Prostate gland (tissue), 2 donors: Measurements from ENCODE around the gene HS6ST3. TPM values are rescaled to one million over a fixed set of nuclear protein-coding genes. Genes with fewer than 3 reads are reported as not detected.

Experiments
- DNase-seq: peaks from one replicate; pipeline ENCODE4 v3.0.0-alpha.2; 2019; ENCODE audit warnings: low spot score
- H3K27ac ChIP-seq, 2 donors: fragments of 200-600 bp; sonication (generic); 2 replicates each; pipeline ENCODE4 v1.5.1; 2017 to 2019
- H3K27me3 ChIP-seq: fragments of 200-600 bp; sonication (generic); replicated peaks from 2 replicates; pipeline ENCODE4 v1.5.1; 2019; ENCODE audit not compliant: insufficient read depth
- H3K36me3 ChIP-seq, 2 donors: fragments of 200-600 bp; sonication (generic); 1 replicate in 1 of 2; 2 replicates in 1 of 2; pipeline versions ENCODE4 v1.5.1 to v1.8.1; 2017 to 2019
- H3K4me1 ChIP-seq: fragments of 200-600 bp; sonication (generic); replicated peaks from 2 replicates; pipeline ENCODE4 v1.5.1; 2019
- H3K4me3 ChIP-seq, 2 donors: fragments of 200-600 bp; sonication (generic); 2 replicates each; pipeline ENCODE4 v1.5.1; 2017 to 2019
- H3K9me3 ChIP-seq: fragments of 200-600 bp; sonication (generic); 2 replicates; pipeline ENCODE4 v1.5.1; 2017
- POLR2A ChIP-seq: fragments of 450-650 bp; IDR thresholded peaks from one replicate; pipeline ENCODE4 v1.6.1; 2016; ENCODE audit warnings: antibody characterized with exemption, mild to moderate bottlenecking
- POLR2AphosphoS5 ChIP-seq: sonication (generic); formaldehyde crosslinking; IDR thresholded peaks from one replicate; pipeline ENCODE4 v1.6.1; 2017; ENCODE audit warnings: antibody characterized with exemption
- WGBS: methylation state at CpG from one replicate; pipeline ENCODE4 v1.1.5; 2018; 5-methylcytosine and 5-hydroxymethylcytosine counted together
- intact Hi-C: fragments of 100-400 bp; cut with DNase I; formaldehyde crosslinking; loops from one replicate; pipeline ENCODE4 v1.14.2; 2022
- total RNA-seq, 2 donors: library from RNA; depleted of rRNA; stranded (reverse); fragments of >200 nt; gene quantifications; one replicate each; pipeline ENCODE4 v1.1.0, GENCODE V29; 2016
- TF ChIP-seq, protein P1 (sequence below), 4 experiments: fragments of 200-600 bp in 2 of 4; fragments of 450-650 bp in 2 of 4; sonication (generic) in 2 of 4; IDR thresholded peaks; 1 replicate in 3 of 4; 2 replicates in 1 of 4; pipeline ENCODE4 v1.5.1; 2016 to 2019; ENCODE audit warnings: antibody characterized with exemption in 4 of 4, mild to moderate bottlenecking in 2 of 4, moderate library complexity in 2 of 4

The HS6ST3 gene
- total RNA-seq, 2 donors from 2014 or later: 0.97 to 1.0 TPM

DNA sequence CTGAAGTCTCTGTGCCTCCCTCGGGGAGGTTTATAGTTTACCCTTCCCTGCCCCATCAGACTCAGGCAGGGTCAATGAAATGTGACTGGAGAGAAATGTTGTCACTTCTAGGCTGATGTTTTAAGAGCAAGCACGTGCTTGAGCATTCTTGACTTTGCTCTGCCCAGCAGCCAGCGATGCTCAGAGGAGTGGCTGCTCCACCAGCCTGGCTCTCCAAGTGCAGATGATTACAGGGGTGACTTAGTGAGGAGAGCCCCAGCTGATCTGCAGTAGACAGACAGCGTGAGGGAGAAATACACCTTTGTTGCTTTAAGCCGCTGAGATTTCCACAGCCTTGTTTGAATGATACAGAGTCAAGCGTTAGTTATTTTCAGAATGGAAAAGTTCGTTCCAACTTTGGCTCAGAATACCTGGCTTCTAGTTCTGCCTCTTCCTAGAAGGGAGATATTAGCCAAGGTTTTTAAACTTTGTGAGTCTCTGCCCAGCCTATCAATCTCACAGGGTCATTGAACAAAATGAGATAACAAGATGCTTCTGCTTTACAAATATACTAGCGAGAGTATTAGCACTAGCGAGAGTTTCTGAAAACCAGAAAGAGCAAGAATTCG, 760.7 kb downstream of the HS6ST3 start:
- 83% methylated on average over 10 of the region's 10 CpGs for WGBS
- Histone ChIP-seq H3K4me3 (no peak overlapping the region), H3K36me3 (no peaks in the 10 kb centered on the region), H3K9me3 (no peaks in the 10 kb centered on the region), H3K27me3 (no peaks in the 10 kb centered on the region), H3K27ac (no peak overlapping the region), H3K4me1 (no peaks in the 10 kb centered on the region)
- TF ChIP-seq, protein P1, sequence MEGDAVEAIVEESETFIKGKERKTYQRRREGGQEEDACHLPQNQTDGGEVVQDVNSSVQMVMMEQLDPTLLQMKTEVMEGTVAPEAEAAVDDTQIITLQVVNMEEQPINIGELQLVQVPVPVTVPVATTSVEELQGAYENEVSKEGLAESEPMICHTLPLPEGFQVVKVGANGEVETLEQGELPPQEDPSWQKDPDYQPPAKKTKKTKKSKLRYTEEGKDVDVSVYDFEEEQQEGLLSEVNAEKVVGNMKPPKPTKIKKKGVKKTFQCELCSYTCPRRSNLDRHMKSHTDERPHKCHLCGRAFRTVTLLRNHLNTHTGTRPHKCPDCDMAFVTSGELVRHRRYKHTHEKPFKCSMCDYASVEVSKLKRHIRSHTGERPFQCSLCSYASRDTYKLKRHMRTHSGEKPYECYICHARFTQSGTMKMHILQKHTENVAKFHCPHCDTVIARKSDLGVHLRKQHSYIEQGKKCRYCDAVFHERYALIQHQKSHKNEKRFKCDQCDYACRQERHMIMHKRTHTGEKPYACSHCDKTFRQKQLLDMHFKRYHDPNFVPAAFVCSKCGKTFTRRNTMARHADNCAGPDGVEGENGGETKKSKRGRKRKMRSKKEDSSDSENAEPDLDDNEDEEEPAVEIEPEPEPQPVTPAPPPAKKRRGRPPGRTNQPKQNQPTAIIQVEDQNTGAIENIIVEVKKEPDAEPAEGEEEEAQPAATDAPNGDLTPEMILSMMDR (IDR thresholded peaks at IDR 0.05): no peak
- TF ChIP-seq POLR2A (no peak), POLR2AphosphoS5 (no peak)
- intact Hi-C loops: no loop called here
- DNase-seq: no peak

DNA sequence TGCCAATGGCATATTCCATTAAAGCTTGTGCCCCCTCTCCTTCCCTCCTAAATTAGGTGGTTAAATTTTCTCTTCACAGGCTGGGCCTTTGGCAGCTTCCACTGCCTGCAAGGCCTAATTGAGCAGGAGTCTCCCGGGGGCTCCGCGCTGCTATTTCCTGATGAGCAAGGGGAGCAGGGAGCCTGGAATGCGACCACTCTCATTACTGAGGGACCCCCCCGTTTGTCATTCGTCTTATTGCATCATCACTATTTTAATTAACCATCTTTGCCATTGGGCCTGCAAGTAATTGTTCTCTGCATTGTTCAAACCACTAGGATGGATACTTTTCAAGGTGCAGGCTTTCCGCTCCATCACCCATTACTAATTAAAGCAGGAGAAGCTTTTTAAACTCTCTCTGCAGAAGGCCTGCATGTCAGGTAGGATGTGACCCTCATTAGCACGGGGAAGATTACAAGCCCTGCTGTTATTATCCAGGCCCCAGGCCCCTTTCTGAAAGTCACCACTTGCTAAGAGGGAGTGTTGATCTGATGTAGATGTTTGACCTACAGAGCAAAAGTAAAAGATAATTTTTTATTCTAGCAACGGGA, 762.0 kb downstream of the HS6ST3 start:
- no peak for DNase-seq
- 61% methylated on average over 9 of the region's 9 CpGs for WGBS
- Histone ChIP-seq H3K9me3 (no peaks in the 10 kb centered on the region), H3K27ac (no peak overlapping the region), H3K27me3 (no peaks in the 10 kb centered on the region), H3K4me3 (no peak overlapping the region), H3K36me3 (no peaks in the 10 kb centered on the region), H3K4me1 (no peaks in the 10 kb centered on the region)
- intact Hi-C loops: no loop called here
- no peak for TF ChIP-seq POLR2A
- TF ChIP-seq, protein P1 (IDR thresholded peaks at IDR 0.05): no peak
- TF ChIP-seq POLR2AphosphoS5: no peak

DNA sequence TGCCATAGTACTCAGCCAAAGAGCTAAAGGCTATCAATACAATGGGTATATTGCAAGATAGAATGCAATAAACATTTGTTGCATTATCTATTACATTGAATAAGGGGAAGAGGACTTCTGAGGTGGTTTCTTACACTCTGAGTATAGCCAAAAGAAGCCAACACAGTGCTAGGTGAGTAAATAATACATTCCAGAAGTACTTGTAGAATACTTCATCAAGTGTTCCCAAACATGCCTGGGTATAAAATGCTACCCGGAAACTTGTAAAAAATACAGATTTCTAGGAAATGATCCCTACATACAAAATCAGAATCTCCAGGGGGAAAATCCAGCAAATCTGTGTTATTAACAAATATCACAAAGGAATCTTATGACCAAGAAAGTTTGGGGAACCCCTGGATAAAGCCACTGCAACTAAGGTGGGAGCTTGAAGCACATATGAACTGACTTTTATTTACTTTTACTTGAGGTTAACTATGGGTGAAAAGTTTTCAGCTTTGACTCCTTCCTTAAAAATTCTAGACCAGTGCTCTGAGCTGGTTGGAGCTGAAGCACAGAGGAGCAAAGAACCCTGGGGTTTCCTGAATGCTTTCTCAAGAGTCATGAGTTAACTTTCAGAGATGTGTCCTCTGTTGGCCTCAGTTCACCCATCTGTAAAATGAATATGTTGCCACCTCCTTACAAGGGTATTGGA, 768.4 kb downstream of the HS6ST3 start:
- WGBS: 89% methylated on average over 1 of the region's 1 CpG
- H3K4me1 ChIP-seq: no peaks in the 10 kb centered on the region
- no peaks in the 10 kb centered on the region for H3K36me3 ChIP-seq
- no peak overlapping the region for H3K4me3 ChIP-seq
- no peaks in the 10 kb centered on the region for H3K27me3 ChIP-seq
- no peaks in the 10 kb centered on the region for H3K9me3 ChIP-seq
- intact Hi-C loops: no loop called here
- DNase-seq: no peak
- TF ChIP-seq POLR2AphosphoS5 (no peak), POLR2A (no peak)
- TF ChIP-seq, protein P1 (IDR thresholded peaks at IDR 0.05): no peak
- no peak overlapping the region for H3K27ac ChIP-seq

DNA sequence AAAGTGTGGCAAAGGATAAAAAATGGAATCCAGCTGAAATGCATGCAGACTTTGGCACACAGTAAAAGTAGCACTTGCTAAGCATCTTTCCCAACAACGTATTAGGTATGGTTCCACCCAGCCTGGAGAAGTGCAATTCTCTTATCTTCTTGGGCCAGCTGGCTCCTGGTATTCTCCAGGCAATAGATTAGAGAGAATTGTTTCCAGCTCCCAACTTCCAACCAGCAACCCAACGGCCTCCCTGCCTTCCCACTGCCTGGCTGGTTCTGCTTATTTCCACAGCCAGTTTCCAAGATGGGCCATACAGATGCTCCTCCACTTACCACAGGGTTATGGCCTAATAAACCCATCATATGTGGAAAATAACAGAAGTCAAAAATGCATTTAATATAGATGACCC, 771.0 kb downstream of the HS6ST3 start:
- no peaks in the 10 kb centered on the region for H3K9me3 ChIP-seq
- H3K4me3 ChIP-seq: no peak overlapping the region
- no peak for DNase-seq
- 62% methylated on average over 2 of the region's 2 CpGs for WGBS
- no peak overlapping the region for H3K27ac ChIP-seq
- no peaks in the 10 kb centered on the region for H3K27me3 ChIP-seq
- H3K4me1 ChIP-seq: no peaks in the 10 kb centered on the region
- no peaks in the 10 kb centered on the region for H3K36me3 ChIP-seq
- no peak for TF ChIP-seq POLR2AphosphoS5
- TF ChIP-seq POLR2A: no peak
- TF ChIP-seq, protein P1 (IDR thresholded peaks at IDR 0.05): no peak
- intact Hi-C loops: no loop called here
